ENCODE results near the gene IGFN1. TPM values are rescaled to one million over a fixed set of nuclear protein-coding genes. Genes with fewer than 3 reads are reported as not detected.

IGFN1 gene
- total and polyA plus RNA-seq, 9 of the 15 experiments (the other 6 are each of a cell fraction or from before 2014, with no cell fraction given), result 0.04 TPM; not detected in 8

GRCh38 chr1:201171063-201172036 is 19.3 kb upstream of the IGFN1 start (continued):
- no peak for TF ChIP-seq CHD7 (IDR thresholded peaks at IDR 0.05; ENCODE audit: low read depth, low read length)
- no peak for TF ChIP-seq ATF6 (CRISPR knock-in tag; IDR thresholded peaks at IDR 0.05)
- no peak for TF ChIP-seq CREB3L1 (IDR thresholded peaks at IDR 0.05; ENCODE audit: borderline replicate concordance, low read depth)
- TF ChIP-seq KAT8 (IDR thresholded peaks at IDR 0.05; ENCODE audit: low read depth), result no peak
- TF ChIP-seq HDAC1 (IDR thresholded peaks at IDR 0.05), result no peak
- TF ChIP-seq ZNF274 (IDR thresholded peaks at IDR 0.05; ENCODE audit: borderline replicate concordance, low read depth, low read length), result no peak
- TF ChIP-seq MYNN (IDR thresholded peaks at IDR 0.05), result no peak
- no peak for TF ChIP-seq MYNN (CRISPR knock-in tag; IDR thresholded peaks at IDR 0.05)
- TF ChIP-seq ZNF79 (CRISPR knock-in tag; IDR thresholded peaks at IDR 0.05; ENCODE audit: low read depth), result no peak
- no peak for TF ChIP-seq ZNF583 (CRISPR knock-in tag; IDR thresholded peaks at IDR 0.05)
- peak; percentile 92; the same call in 1 of the 2 replicates for TF ChIP-seq ZC3H4 (CRISPR knock-in tag; IDR thresholded peaks at IDR 0.05; ENCODE audit: borderline replicate concordance)
- no peak for TF ChIP-seq GTF2A2 (tag; IDR thresholded peaks at IDR 0.05)
- no peak for TF ChIP-seq RFX7 (CRISPR knock-in tag; IDR thresholded peaks at IDR 0.05)

Measured in K562 (cell line).